ENCODE data around the gene GPR171.

DNA sequence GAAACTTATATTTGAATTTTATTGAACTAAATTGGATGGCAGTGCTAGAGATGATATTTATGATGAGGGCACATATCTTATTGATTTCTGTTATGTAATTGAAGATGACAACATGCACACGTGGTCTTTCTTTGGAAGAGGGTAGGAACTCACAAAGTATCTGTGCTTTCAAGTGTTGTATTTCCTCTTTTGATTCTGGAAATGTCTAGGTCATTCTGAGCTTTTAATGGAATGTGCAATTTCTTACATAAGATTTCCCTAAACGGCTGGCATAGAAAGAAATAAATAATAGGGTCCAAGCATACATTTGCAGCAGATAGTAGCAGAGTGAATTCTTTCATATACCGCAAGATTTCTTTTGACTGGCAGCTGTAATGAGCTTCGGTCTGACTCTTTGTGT lies 10.1 kb upstream of the GPR171 start:
- TF ChIP-seq FOXK2 (IDR thresholded peaks at IDR 0.05) (no peak), SUZ12 (IDR thresholded peaks at IDR 0.05) (no peak), L3MBTL2 (conservative IDR thresholded peaks at IDR 0.05) (no peak), CTBP1 (IDR thresholded peaks at IDR 0.05; ENCODE audit: borderline replicate concordance) (no peak), SP1 (IDR thresholded peaks at IDR 0.05) (no peak)
- TF ChIP-seq, protein P1, sequence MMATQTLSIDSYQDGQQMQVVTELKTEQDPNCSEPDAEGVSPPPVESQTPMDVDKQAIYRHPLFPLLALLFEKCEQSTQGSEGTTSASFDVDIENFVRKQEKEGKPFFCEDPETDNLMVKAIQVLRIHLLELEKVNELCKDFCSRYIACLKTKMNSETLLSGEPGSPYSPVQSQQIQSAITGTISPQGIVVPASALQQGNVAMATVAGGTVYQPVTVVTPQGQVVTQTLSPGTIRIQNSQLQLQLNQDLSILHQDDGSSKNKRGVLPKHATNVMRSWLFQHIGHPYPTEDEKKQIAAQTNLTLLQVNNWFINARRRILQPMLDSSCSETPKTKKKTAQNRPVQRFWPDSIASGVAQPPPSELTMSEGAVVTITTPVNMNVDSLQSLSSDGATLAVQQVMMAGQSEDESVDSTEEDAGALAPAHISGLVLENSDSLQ (IDR thresholded peaks at IDR 0.05): no peak

Data from HEK293T (cell line).